Fibroblast of mammary gland (primary cell): ENCODE data around the gene F3.

Source experiments
- DNase-seq: peaks from one replicate; pipeline ENCODE4 v3.0.0-alpha.2; 2010; ENCODE audit warnings: low read depth
- H3K4me3 ChIP-seq: 2 replicates; pipeline ENCODE4 v1.5.1; 2011; ENCODE audit warnings: low read depth, mild to moderate bottlenecking, low read length, moderate library complexity; ENCODE audit not compliant: control insufficient read depth
- CTCF ChIP-seq: conservative IDR thresholded peaks from 2 replicates; pipeline ENCODE4 v1.5.1; 2011; ENCODE audit warnings: low read depth, low read length, inconsistent platforms; ENCODE audit not compliant: control insufficient read depth, insufficient read depth

Gene F3

GRCh38 chr1:94541246-94542087 lies at the start of gene F3:
Gene F3, minus strand, starts transcription at chr1:94541759. Its CDS starts 123 bp downstream, at chr1:94541636.
- DNase-seq = peak; percentile 91
- TF ChIP-seq CTCF = no peak
- peak within 1 kb of the TSS; percentile 78 for H3K4me3 ChIP-seq

- TF ChIP-seq CTCF = no peak
- peak; percentile 51 for DNase-seq
These were observed 48.9 kb upstream of the F3 start for GRCh38 chr1:94590203-94591137.

GRCh38 chr1:94589728-94590127 lies 48.2 kb upstream of the F3 start:
- no peak overlapping the region for H3K4me3 ChIP-seq
- no peak for TF ChIP-seq CTCF
- DNase-seq = no peak

More at GRCh38 chr1:94590203-94591137, 48.9 kb upstream of the F3 start:
- H3K4me3 ChIP-seq = no peak overlapping the region

- DNase-seq = no peak
- no peak for TF ChIP-seq CTCF
- H3K4me3 ChIP-seq = no peak overlapping the region
These were observed 41.0 kb upstream of the F3 start for GRCh38 chr1:94582565-94582964.

GRCh38 chr1:94580367-94581115 lies 39.0 kb upstream of the F3 start:
- H3K4me3 ChIP-seq = no peak overlapping the region
- TF ChIP-seq CTCF = no peak
- DNase-seq = no peak

GRCh38 chr1:94579876-94580294 lies 38.3 kb upstream of the F3 start:
- peak; percentile 87 for DNase-seq
- TF ChIP-seq CTCF = no peak
- H3K4me3 ChIP-seq = no peak overlapping the region
